H9 (cell line): Measurements from ENCODE around the gene SP2. TPM values are rescaled to one million over a fixed set of nuclear protein-coding genes. Genes with fewer than 3 reads are reported as not detected.

Source experiments
- DNase-seq: peaks from one replicate; pipeline ENCODE4 v3.0.0-alpha.2; 2017
- H2AFZ ChIP-seq: one replicate; pipeline ENCODE4 v1.6.1; 2013; ENCODE audit warnings: mild to moderate bottlenecking, low read length, control low read depth, moderate library complexity
- H2AK5ac ChIP-seq: 2 replicates; pipeline ENCODE4 v1.6.1; 2013; ENCODE audit warnings: low read length, control low read depth, mixed read lengths; ENCODE audit not compliant: insufficient read length
- H2BK120ac ChIP-seq: one replicate; pipeline ENCODE4 v1.6.1; 2013; ENCODE audit warnings: low read depth, mild to moderate bottlenecking, low read length, control low read depth, inconsistent platforms; ENCODE audit not compliant: poor library complexity, severe bottlenecking
- H2BK12ac ChIP-seq: 2 replicates; pipeline ENCODE4 v1.6.1; 2013; ENCODE audit warnings: low read length, control low read depth, mixed read lengths, low read depth; ENCODE audit not compliant: insufficient read length
- H2BK15ac ChIP-seq: 2 replicates; pipeline ENCODE4 v1.6.1; 2013; ENCODE audit warnings: low read depth, low read length, control low read depth
- H2BK20ac ChIP-seq: one replicate; pipeline ENCODE4 v1.6.1; 2013; ENCODE audit warnings: low read depth, mild to moderate bottlenecking, low read length, control low read depth, inconsistent platforms; ENCODE audit not compliant: poor library complexity, severe bottlenecking
- H2BK5ac ChIP-seq: 2 replicates; pipeline ENCODE4 v1.6.1; 2013; ENCODE audit warnings: low read length, control low read depth, mixed read lengths; ENCODE audit not compliant: insufficient read length
- H3K14ac ChIP-seq: 2 replicates; pipeline ENCODE4 v1.6.1; 2013; ENCODE audit warnings: low read length, control low read depth; ENCODE audit not compliant: insufficient read depth
- H3K18ac ChIP-seq: 2 replicates; pipeline ENCODE4 v1.6.1; 2013; ENCODE audit warnings: low read depth, mild to moderate bottlenecking, mixed read lengths, low read length, control low read depth; ENCODE audit not compliant: insufficient read length
- H3K23ac ChIP-seq: 2 replicates; pipeline ENCODE4 v1.6.1; 2013; ENCODE audit warnings: low read length, control low read depth, mixed read lengths, low read depth; ENCODE audit not compliant: insufficient read length
- H3K23me2 ChIP-seq: 2 replicates; pipeline ENCODE4 v1.6.1; 2013; ENCODE audit warnings: low read depth, mild to moderate bottlenecking, mixed read lengths, low read length, control low read depth; ENCODE audit not compliant: insufficient read length, poor library complexity, severe bottlenecking
- H3K27ac ChIP-seq: 2 replicates; pipeline ENCODE4 v1.5.1; 2013; ENCODE audit warnings: low read length, control low read depth, mixed read lengths, low read depth; ENCODE audit not compliant: insufficient read length
- H3K27me3 ChIP-seq: 2 replicates; pipeline ENCODE4 v1.6.1; 2013; ENCODE audit warnings: low read length, control low read depth, inconsistent platforms; ENCODE audit not compliant: insufficient read depth
- H3K4ac ChIP-seq: 2 replicates; pipeline ENCODE4 v1.6.1; 2013; ENCODE audit warnings: low read depth, mild to moderate bottlenecking, control low read depth, inconsistent platforms, low read length, moderate library complexity
- H3K4me1 ChIP-seq: 2 replicates; pipeline ENCODE4 v1.6.1; 2013; ENCODE audit warnings: low read length, control low read depth, inconsistent platforms; ENCODE audit not compliant: insufficient read depth
- H3K4me2 ChIP-seq: 2 replicates; pipeline ENCODE4 v1.6.1; 2013; ENCODE audit warnings: low read length, control low read depth, mixed read lengths; ENCODE audit not compliant: insufficient read length, insufficient read depth
- H3K56ac ChIP-seq: 2 replicates; pipeline ENCODE4 v1.6.1; 2013; ENCODE audit warnings: low read depth, mild to moderate bottlenecking, mixed read lengths, low read length, control low read depth; ENCODE audit not compliant: insufficient read length
- H3K79me1 ChIP-seq: 2 replicates; pipeline ENCODE4 v1.6.1; 2013; ENCODE audit warnings: low read depth, mild to moderate bottlenecking, moderate library complexity, low read length, control low read depth, inconsistent platforms; ENCODE audit not compliant: insufficient read depth, poor library complexity, severe bottlenecking
- H3K79me2 ChIP-seq: 2 replicates; pipeline ENCODE4 v1.6.1; 2013; ENCODE audit warnings: low read length, control low read depth, inconsistent platforms; ENCODE audit not compliant: insufficient read depth
- H3K9ac ChIP-seq: 2 replicates; pipeline ENCODE4 v1.6.1; 2013; ENCODE audit warnings: low read length, control low read depth, mixed read lengths; ENCODE audit not compliant: insufficient read length; ENCODE audit errors: extremely low read depth
- H3K9me3 ChIP-seq: one replicate; pipeline ENCODE4 v1.6.1; 2013; ENCODE audit warnings: low read depth, low read length, inconsistent platforms; ENCODE audit not compliant: control insufficient read depth
- H3T11ph ChIP-seq: one replicate; pipeline ENCODE4 v1.6.1; 2013; ENCODE audit warnings: mild to moderate bottlenecking, low read length, control low read depth, inconsistent platforms
- H4K20me1 ChIP-seq: one replicate; pipeline ENCODE4 v1.6.1; 2013; ENCODE audit not compliant: control insufficient read depth, insufficient read length, insufficient read depth
- H4K5ac ChIP-seq: 2 replicates; pipeline ENCODE4 v1.6.1; 2013; ENCODE audit warnings: low read depth, mild to moderate bottlenecking, mixed read lengths, low read length, control low read depth; ENCODE audit not compliant: insufficient read length
- H4K8ac ChIP-seq: replicated peaks from 2 replicates; pipeline ENCODE4 v1.6.1; 2013; ENCODE audit warnings: low read length, control low read depth, mixed read lengths, low read depth; ENCODE audit not compliant: insufficient read length
- H4K91ac ChIP-seq: 2 replicates; pipeline ENCODE4 v1.6.1; 2013; ENCODE audit warnings: low read depth, mild to moderate bottlenecking, moderate library complexity, mixed read lengths, low read length, control low read depth; ENCODE audit not compliant: insufficient read length
- H3K27ac Mint-ChIP-seq, 3 experiments: 2 replicates in 2 of 3; 3 replicates in 1 of 3; pipeline ENCODE4 v1.8.0; 2020 to 2021; ENCODE audit warnings: mixed read lengths in 3 of 3, mild to moderate bottlenecking in 1 of 3, moderate library complexity in 1 of 3
- H3K27me3 Mint-ChIP-seq: 2 replicates; pipeline ENCODE4 v1.8.0; 2021; ENCODE audit warnings: low read depth, mild to moderate bottlenecking, moderate library complexity, mixed read lengths
- H3K36me3 Mint-ChIP-seq, 3 experiments: 2 replicates in 2 of 3; 3 replicates in 1 of 3; pipeline ENCODE4 v1.8.0; 2020 to 2021; ENCODE audit warnings: low read depth in 3 of 3, mixed read lengths in 3 of 3; ENCODE audit not compliant: insufficient read depth in 1 of 3
- H3K4me1 Mint-ChIP-seq, 2 experiments: 2 replicates each; pipeline ENCODE4 v1.8.0; 2020; ENCODE audit warnings: mixed read lengths in 2 of 2
- H3K4me3 Mint-ChIP-seq, 2 experiments: 2 replicates in 1 of 2; 3 replicates in 1 of 2; pipeline ENCODE4 v1.8.0; 2020 to 2021; ENCODE audit warnings: mild to moderate bottlenecking in 2 of 2, mixed read lengths in 2 of 2, moderate library complexity in 1 of 2
- H3K9me3 Mint-ChIP-seq, 2 experiments: 2 replicates in 1 of 2; 3 replicates in 1 of 2; pipeline ENCODE4 v1.8.0; 2020; ENCODE audit warnings: mild to moderate bottlenecking in 2 of 2, mixed read lengths in 2 of 2, moderate library complexity in 1 of 2
- WGBS: extraction: QIAGEN DNeasy Blood & Tissue Kit; methylation state at CpG from one replicate; pipeline ENCODE4 v1.1.7; 2013; ENCODE audit warnings: missing lambda C conversion rate, low lambda C conversion rate, mixed read lengths; ENCODE audit not compliant: insufficient read length; ENCODE audit errors: extremely low coverage; 5-methylcytosine and 5-hydroxymethylcytosine counted together
- total RNA-seq: library from RNA; stranded (reverse); gene quantifications from 2 replicates; pipeline ENCODE4 v1.2.1, GENCODE V29; 2021
- TF ChIP-seq, protein P1 (sequence below): fragments of 200-600 bp; sonication (generic); conservative IDR thresholded peaks from 3 replicates; pipeline ENCODE4 v1.8.0; 2021; ENCODE audit warnings: antibody characterized with exemption, mild to moderate bottlenecking

The SP2 gene
- total RNA-seq, 1 experiment from 2014 or later, result 19.3 TPM

GRCh38 chr17:47918006-47918405, 22.0 kb downstream of the SP2 start:
- no peak overlapping the region for H3K4ac ChIP-seq
- no peaks in the 10 kb centered on the region for H3K9me3 ChIP-seq
- no CpG with 5 or more reads among the region's 2 CpGs for WGBS
- no peaks in the 10 kb centered on the region for H3K27me3 Mint-ChIP-seq
- H3K14ac ChIP-seq, result no peak overlapping the region
- H2BK120ac ChIP-seq, result no peak overlapping the region
- no peak overlapping the region for H2BK20ac ChIP-seq
- H3K9me3 Mint-ChIP-seq, result no peaks in the 10 kb centered on the region
- no peak overlapping the region for H4K8ac ChIP-seq
- H3K79me1 ChIP-seq, result no peaks in the 10 kb centered on the region
- H2BK5ac ChIP-seq, result no peak overlapping the region
- no peak overlapping the region for H3K23ac ChIP-seq
- no peaks in the 10 kb centered on the region for H3K27me3 ChIP-seq
- H3K4me1 ChIP-seq, result no peaks in the 10 kb centered on the region
- H2AK5ac ChIP-seq, result no peak overlapping the region
- no peak overlapping the region for H3K27ac ChIP-seq
- H3K27ac Mint-ChIP-seq, result no peak overlapping the region
- DNase-seq, result no peak
- H2AFZ ChIP-seq, result no peak overlapping the region
- H3K4me3 Mint-ChIP-seq, result no peak overlapping the region
- H3K4me1 Mint-ChIP-seq, result no peaks in the 10 kb centered on the region; a peak in 1 of 4 replicates
- TF ChIP-seq, protein P1, sequence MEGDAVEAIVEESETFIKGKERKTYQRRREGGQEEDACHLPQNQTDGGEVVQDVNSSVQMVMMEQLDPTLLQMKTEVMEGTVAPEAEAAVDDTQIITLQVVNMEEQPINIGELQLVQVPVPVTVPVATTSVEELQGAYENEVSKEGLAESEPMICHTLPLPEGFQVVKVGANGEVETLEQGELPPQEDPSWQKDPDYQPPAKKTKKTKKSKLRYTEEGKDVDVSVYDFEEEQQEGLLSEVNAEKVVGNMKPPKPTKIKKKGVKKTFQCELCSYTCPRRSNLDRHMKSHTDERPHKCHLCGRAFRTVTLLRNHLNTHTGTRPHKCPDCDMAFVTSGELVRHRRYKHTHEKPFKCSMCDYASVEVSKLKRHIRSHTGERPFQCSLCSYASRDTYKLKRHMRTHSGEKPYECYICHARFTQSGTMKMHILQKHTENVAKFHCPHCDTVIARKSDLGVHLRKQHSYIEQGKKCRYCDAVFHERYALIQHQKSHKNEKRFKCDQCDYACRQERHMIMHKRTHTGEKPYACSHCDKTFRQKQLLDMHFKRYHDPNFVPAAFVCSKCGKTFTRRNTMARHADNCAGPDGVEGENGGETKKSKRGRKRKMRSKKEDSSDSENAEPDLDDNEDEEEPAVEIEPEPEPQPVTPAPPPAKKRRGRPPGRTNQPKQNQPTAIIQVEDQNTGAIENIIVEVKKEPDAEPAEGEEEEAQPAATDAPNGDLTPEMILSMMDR, result no peak
- H3K4me2 ChIP-seq, result no peak overlapping the region
- H3K23me2 ChIP-seq, result no peaks in the 10 kb centered on the region
- H2BK12ac ChIP-seq, result no peak overlapping the region
- no peak overlapping the region for H3K9ac ChIP-seq
- no peak overlapping the region for H4K5ac ChIP-seq
- H4K20me1 ChIP-seq, result no peaks in the 10 kb centered on the region
- H4K91ac ChIP-seq, result no peak overlapping the region
- no peak overlapping the region for H3K18ac ChIP-seq
- H2BK15ac ChIP-seq, result no peak overlapping the region
- H3K36me3 Mint-ChIP-seq, result peaks cover 0 to 26% (median 24%) of the 10 kb centered on the region in 3 experiments; a peak in 6 of 7 replicates
- H3K56ac ChIP-seq, result no peak overlapping the region
- no peak overlapping the region for H3T11ph ChIP-seq
- no peaks in the 10 kb centered on the region for H3K79me2 ChIP-seq
